Activated CD4-positive, alpha-beta T cell treated with anti-CD3 and anti-CD28 coated beads for 4 hours (primary cell): ENCODE results near the gene RBBP8NL.

Source experiments
- DNase-seq, 2 donors: peaks; one replicate each; pipeline ENCODE4 v3.0.0-alpha.2; 2020

Gene RBBP8NL

GRCh38 chr20:62405981-62406513 is 21.3 kb downstream of the RBBP8NL start:
- no peak for DNase-seq

DNA sequence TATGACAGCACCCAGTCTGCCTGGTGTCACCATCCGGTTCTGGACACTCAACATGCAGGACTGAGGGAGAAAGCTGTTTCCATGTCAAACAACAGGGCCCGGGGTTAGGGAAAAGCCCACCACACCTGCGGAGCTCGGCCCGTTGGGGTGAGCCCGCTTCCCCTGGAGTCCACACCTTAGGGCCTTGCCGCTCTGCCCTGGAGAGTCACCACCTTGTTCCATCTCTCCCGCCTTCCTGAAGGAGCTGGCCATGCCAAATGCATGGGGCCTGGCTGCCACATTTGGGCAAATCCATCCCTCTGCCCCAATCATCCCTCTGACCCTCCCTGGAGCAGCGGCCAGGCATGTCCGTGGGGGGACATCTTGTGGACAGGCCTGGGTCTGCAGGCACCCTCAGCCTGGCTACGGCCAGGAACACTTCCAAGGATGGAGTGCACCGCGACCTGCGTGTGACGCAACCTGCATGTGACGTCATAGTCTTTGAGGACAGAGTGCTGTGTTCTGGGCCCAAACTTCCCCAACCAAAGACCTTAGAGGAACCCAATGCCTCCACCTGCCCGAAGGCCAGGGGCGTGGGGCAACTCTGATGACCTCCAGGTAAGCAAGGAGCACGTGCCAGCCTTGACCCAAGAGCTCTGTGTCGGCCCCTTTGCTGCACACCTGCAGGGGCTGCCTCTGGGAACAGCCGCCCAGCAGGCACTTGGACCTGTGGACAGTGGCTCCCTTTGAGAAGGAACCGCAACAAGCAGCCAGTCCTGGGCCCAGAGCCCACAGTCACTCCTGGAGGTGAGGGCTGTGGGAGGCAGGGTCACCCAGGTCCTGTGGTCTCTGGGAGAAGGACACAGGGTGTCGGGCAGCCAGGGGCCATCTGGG is 22.0 kb downstream of the RBBP8NL start:
- DNase-seq = no peak

GRCh38 chr20:62404761-62405107 is 22.6 kb downstream of the RBBP8NL start:
- DNase-seq = no peak

GRCh38 chr20:62404112-62404665 is 23.1 kb downstream of the RBBP8NL start:
- no peak for DNase-seq

DNA sequence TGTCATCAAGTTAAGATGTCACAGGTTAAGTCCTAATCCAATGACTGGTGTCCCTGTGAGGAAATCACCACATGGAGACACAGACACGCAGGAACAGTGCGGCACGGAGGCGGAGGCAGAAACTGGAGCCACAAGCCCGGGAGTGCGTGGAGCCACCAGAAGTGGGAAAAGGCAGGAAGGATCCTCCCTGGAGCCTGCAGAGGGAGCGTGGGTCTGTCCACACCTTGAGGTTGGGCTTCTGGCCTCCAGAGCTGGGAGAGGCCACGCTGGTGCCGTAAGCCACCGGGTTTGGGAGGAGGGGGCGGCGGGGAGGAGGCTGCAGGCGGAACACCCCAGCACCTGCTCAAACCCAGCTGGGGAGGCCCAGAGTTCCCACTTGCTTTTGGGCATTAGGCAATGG is 24.0 kb downstream of the RBBP8NL start:
- DNase-seq = no peak

- no peak for DNase-seq
Observed at GRCh38 chr20:62402456-62403150, 24.7 kb downstream of the RBBP8NL start.

- DNase-seq = no peak
Observed at GRCh38 chr20:62401331-62401779, 26.0 kb downstream of the RBBP8NL start.

DNA sequence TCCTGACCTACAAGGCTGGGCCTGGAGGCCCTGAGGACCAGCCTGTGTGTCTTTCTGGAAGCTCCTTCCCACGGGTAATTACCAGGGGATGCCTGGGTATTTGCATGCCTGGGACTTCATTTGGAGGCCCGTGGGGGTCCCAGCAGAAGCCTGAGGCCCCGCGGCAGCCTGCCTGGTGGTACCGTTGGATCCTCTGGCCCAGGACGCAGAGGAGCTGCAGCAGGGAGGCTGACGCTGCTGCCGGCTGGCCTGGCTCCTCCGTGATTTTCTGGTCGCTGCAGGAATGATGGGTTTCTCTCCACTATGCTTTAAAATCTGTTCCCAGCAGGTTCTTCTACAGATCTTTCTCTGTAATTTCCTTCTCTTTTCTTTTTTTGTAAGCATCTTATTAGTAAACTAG is 26.8 kb downstream of the RBBP8NL start:
- no peak for DNase-seq

GRCh38 chr20:62400021-62400420 is 27.3 kb downstream of the RBBP8NL start:
- no peak for DNase-seq

DNA sequence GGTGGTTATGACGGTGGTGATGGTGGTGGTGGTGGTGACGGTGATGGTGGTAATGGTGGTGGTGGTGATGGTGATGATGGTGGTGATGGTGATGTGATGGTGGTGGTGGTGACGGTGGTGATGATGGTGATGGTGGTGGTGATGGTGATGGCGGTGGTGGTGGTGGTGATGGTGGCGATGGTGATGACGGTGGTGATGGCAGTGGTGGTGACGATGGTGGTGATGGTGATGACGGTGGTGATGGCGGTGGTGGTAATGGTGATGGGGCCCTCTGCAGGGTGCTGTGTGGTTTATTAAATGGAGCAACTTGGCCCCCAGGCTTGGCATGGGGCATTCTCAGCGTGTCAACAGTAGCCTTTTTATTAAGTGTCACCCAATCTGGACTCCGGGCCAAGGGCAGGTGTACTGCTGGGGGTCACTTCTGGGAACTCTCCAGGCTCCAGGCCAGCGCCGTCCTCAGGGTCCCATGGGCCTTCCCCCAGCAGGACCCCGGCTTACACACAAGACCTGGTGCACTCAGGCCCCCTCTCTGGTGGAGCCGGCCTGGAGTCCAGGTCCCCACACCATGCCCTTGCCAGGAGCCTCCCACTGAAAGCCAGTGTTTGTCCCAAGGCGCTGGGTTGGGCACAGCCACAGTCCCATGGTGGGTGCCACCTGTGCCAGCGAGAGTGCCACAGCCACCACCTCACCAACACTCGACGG is 29.1 kb downstream of the RBBP8NL start:
- DNase-seq = no peak

- no peak for DNase-seq
Observed at GRCh38 chr20:62396367-62397239, 30.7 kb downstream of the RBBP8NL start.

GRCh38 chr20:62395311-62396242 is 31.8 kb downstream of the RBBP8NL start:
- DNase-seq = no peak

GRCh38 chr20:62394248-62395245 is 32.8 kb downstream of the RBBP8NL start:
- no peak for DNase-seq

GRCh38 chr20:62393830-62394229 is 33.5 kb downstream of the RBBP8NL start:
- no peak for DNase-seq

DNA sequence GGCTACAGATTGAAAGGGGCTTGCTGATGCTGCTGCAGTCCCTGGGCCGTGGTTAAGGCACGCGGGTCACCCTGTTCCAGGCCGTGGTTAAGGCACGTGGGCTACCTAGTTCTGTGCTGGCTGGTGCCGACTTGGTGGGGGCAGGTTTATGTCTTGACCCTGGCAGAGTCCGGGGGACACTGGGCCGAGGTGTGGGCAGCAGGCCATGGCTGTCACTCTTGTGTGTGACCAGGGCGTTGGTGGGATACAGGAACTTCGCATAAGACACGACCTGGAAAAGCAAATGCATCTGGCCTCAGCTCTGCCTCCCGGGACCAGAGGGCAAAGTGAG is 34.0 kb downstream of the RBBP8NL start:
- DNase-seq = no peak

DNA sequence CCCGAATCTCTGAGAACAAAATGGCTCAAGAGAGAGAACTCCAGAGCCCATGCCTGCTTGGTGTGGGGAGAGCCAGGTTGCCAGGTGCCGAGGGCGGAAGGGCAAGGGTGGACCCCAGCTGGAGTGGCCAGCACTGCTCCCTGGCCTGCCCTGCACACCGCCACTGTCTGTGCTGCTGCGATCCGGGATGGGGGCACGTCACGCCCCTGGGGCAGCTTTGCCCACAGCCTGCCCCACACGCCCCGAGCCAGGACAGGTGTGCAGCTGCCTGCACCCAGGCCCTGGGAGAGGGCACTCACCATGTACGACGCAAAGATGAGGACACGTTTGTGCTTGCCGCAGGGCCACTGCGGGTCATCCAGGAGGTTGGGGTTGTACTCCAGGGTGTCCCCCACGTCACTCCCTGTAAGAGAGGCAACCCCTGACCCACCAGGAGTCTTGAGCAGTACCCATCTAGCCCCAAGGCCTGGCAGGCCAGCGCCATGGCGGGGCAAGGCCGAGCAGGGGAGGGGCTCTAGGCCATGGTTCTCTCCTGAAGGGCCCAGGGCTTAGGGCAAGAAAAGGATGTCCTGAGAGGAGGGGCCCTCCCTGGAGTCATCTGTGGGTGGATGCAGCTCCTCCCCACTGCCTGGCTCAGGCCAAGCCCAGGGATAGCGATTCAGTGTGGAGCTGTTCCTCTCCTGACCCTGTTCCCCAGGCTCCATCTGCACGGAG is 34.6 kb downstream of the RBBP8NL start:
- DNase-seq = no peak

- DNase-seq = no peak
Observed at GRCh38 chr20:62392077-62392418, 35.3 kb downstream of the RBBP8NL start.

GRCh38 chr20:62391165-62392076 is 35.9 kb downstream of the RBBP8NL start:
- DNase-seq = no peak
